Myometrial cell (primary cell): ENCODE measurements around the gene PIAS1. TPM values are rescaled to one million over a fixed set of nuclear protein-coding genes. Genes with fewer than 3 reads are reported as not detected.

ENCODE experiments used
- total RNA-seq: library from RNA; depleted of rRNA; stranded (reverse); fragments of >200 nt; gene quantifications from 2 replicates; pipeline ENCODE4 v1.2.3, GENCODE V29; 2015

Gene PIAS1
- total RNA-seq = 6.3 and 10.8 TPM in 2 replicates

GRCh38 chr15:68053701-68054627, at the start of gene PIAS1:
PIAS1 (plus strand) TSS chr15:68054315; CDS start chr15:68054327, 12 bp downstream.

GRCh38 chr15:68204776-68205557, 150.9 kb downstream of the PIAS1 start, which contains the start of gene CALML4:
CALML4 (minus strand) TSS chr15:68205332; CDS start chr15:68205247, 85 bp downstream.

GRCh38 chr15:68229386-68230156, 175.5 kb downstream of the PIAS1 start, which contains the start of gene CLN6:
CLN6 (minus strand) TSS chr15:68229728; CDS start chr15:68229584, 144 bp downstream.

Other genes with a start within 250 kb of the PIAS1 start
- under 0.01 TPM in 1 of 2 replicates, not detected in the other for gene SKOR1, start 228.8 kb upstream of the PIAS1 start, total RNA-seq
- not detected in 2 replicates for gene RNU6-1, start 214.3 kb upstream of the PIAS1 start, total RNA-seq
- gene CALML4, start 151.0 kb downstream of the PIAS1 start, total RNA-seq = 4.0 and 4.6 TPM in 2 replicates
- gene CLN6, start 175.4 kb downstream of the PIAS1 start, total RNA-seq = 23.7 and 27.7 TPM in 2 replicates
- 13.0 and 20.6 TPM in 2 replicates for gene FEM1B, start 223.4 kb downstream of the PIAS1 start, total RNA-seq